ENCODE measurements around the gene MX1.

Gene MX1

DNA sequence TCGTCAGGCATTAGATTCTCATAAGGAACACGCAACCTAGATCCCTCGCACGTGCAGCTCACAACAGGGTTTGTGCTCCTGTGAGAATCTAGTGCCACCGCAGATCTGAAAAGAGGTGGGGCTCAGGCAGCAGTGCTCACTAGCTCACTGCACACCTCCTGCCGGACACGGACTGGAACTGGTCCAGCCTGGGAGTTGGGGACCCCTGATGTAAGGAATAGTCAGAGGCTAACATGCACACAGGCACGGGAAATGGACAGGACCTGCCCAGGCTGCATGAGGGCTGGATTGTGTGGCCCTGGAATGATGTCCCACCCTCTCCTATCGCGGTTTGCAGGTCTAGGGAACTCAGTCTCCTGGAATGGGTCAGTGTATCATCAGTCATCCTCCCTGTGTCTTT lies 23.2 kb upstream of the MX1 start:
- Histone ChIP-seq H3K36me3 (peaks cover 12 to 71% (median 26%) of the 10 kb centered on the region in 11 experiments; a peak in 16 of 22 replicates), H3K27me3 (no peaks in the 10 kb centered on the region), H3K4me3 (no peak overlapping the region), H3K27ac (no peak overlapping the region), H3K9me3 (replicated peaks in 1 of 11) (no peaks in the 10 kb centered on the region), H3K9ac (no peak overlapping the region), H3K4me2 (no peak overlapping the region), H3K4me1 (peaks cover 0 to 17% (median 5%) of the 10 kb centered on the region in 10 experiments; a peak in 15 of 20 replicates), H4K20me1 (no peaks in the 10 kb centered on the region)
- no peak for TF ChIP-seq Cebpa-rat (IDR thresholded peaks at IDR 0.05)

GRCh38 chr21:41403331-41403730 lies 22.7 kb upstream of the MX1 start:
- no peaks in the 10 kb centered on the region for H3K27me3 ChIP-seq
- H3K9ac ChIP-seq, result no peak overlapping the region
- peaks cover 0 to 12% (median 2%) of the 10 kb centered on the region in 10 experiments; a peak in 8 of 20 replicates for H3K4me1 ChIP-seq
- H3K27ac ChIP-seq, result no peak overlapping the region
- peaks cover 12 to 76% (median 31%) of the 10 kb centered on the region in 11 experiments; a peak in 16 of 22 replicates for H3K36me3 ChIP-seq
- no peak for TF ChIP-seq Cebpa-rat (IDR thresholded peaks at IDR 0.05)
- no peaks in the 10 kb centered on the region for H4K20me1 ChIP-seq
- H3K9me3 ChIP-seq (replicated peaks in 1 of 11), result no peaks in the 10 kb centered on the region
- no peak overlapping the region for H3K4me3 ChIP-seq
- no peak overlapping the region for H3K4me2 ChIP-seq

- Histone ChIP-seq H3K4me3 (no peak overlapping the region), H3K27me3 (no peaks in the 10 kb centered on the region), H3K27ac (no peak overlapping the region), H3K4me2 (no peak overlapping the region), H3K9me3 (replicated peaks in 1 of 11) (no peaks in the 10 kb centered on the region), H4K20me1 (no peaks in the 10 kb centered on the region), H3K9ac (no peak overlapping the region), H3K36me3 (peaks cover 6 to 76% (median 27%) of the 10 kb centered on the region in 11 experiments; a peak in 16 of 22 replicates), H3K4me1 (peaks cover 0 to 9% (median 2%) of the 10 kb centered on the region in 10 experiments; a peak in 7 of 20 replicates)
- no peak for TF ChIP-seq Cebpa-rat (IDR thresholded peaks at IDR 0.05)
Observed at GRCh38 chr21:41403966-41404365, 22.1 kb upstream of the MX1 start.

- no peak overlapping the region for H3K9ac ChIP-seq
- peaks cover 0 to 75% (median 23%) of the 10 kb centered on the region in 11 experiments; a peak in 15 of 22 replicates for H3K36me3 ChIP-seq
Observed at GRCh38 chr21:41405321-41405720, 20.7 kb upstream of the MX1 start.

GRCh38 chr21:41406340-41406739 lies 19.7 kb upstream of the MX1 start:
- H3K4me2 ChIP-seq, result peak overlapping the region in 3 of 11 experiments; percentile 31 to 39 (median 33); a peak in 5 of 22 replicates
- H3K36me3 ChIP-seq, result peaks cover 0 to 68% (median 23%) of the 10 kb centered on the region in 11 experiments; a peak in 15 of 22 replicates
- no peak overlapping the region for H3K4me3 ChIP-seq
- TF ChIP-seq Cebpa-rat (IDR thresholded peaks at IDR 0.05), result no peak
- H3K27me3 ChIP-seq, result no peaks in the 10 kb centered on the region
- no peak overlapping the region for H3K27ac ChIP-seq
- peaks cover 0 to 13% (median 6%) of the 10 kb centered on the region in 11 experiments; a peak in 7 of 22 replicates for H3K9me3 ChIP-seq (replicated peaks in 1 of 11)
- H3K9ac ChIP-seq, result no peak overlapping the region
- H4K20me1 ChIP-seq, result no peaks in the 10 kb centered on the region
- H3K4me1 ChIP-seq, result peaks cover 8 to 18% (median 12%) of the 10 kb centered on the region in 10 experiments; a peak in 19 of 20 replicates

More at GRCh38 chr21:41405321-41405720, 20.7 kb upstream of the MX1 start:
- no peak for TF ChIP-seq Cebpa-rat (IDR thresholded peaks at IDR 0.05)
- Histone ChIP-seq H3K27ac (no peak overlapping the region), H3K27me3 (no peaks in the 10 kb centered on the region), H3K4me1 (peaks cover 0 to 9% (median 5%) of the 10 kb centered on the region in 10 experiments; a peak in 12 of 20 replicates), H4K20me1 (no peaks in the 10 kb centered on the region), H3K9me3 (replicated peaks in 1 of 11) (peaks cover 0 to 2% (median 0%) of the 10 kb centered on the region in 11 experiments; a peak in 2 of 22 replicates), H3K4me2 (no peak overlapping the region), H3K4me3 (no peak overlapping the region)

DNA sequence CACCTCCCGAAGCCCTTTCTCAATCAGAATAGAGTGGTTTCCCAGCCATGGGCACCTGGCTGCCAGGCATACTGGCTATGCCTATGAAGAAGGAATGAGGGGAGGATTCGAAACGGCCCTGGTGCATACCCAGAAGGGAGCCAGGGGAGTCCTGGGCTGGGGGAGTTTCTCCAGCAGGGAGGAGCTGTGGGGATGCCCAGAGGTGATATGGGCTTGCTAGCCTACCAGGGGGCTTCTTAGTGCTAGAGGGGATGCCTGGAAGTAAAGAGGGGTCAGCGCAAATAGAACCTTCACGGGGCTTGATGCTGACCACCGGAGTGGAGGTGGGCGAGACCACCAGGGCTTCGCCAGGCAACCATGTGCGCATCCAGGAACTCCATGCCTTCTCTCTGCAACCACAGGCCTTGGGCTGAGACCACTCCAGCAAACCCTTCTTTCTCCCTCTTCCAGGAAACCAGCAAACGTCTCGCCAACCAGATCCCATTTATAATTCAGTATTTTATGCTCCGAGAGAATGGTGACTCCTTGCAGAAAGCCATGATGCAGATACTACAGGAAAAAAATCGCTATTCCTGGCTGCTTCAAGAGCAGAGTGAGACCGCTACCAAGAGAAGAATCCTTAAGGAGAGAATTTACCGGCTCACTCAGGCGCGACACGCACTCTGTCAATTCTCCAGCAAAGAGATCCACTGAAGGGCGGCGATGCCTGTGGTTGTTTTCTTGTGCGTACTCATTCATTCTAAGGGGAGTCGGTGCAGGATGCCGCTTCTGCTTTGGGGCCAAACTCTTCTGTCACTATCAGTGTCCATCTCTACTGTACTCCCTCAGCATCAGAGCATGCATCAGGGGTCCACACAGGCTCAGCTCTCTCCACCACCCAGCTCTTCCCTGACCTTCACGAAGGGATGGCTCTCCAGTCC lies 18.2 kb upstream of the MX1 start:
- Histone ChIP-seq H3K4me3 (no peak overlapping the region), H3K27ac (no peak overlapping the region), H3K4me1 (peaks cover 8 to 24% (median 18%) of the 10 kb centered on the region in 10 experiments; a peak in 19 of 20 replicates), H3K9me3 (replicated peaks in 1 of 11) (peaks cover 0 to 19% (median 7%) of the 10 kb centered on the region in 11 experiments; a peak in 10 of 22 replicates), H3K9ac (no peak overlapping the region), H4K20me1 (no peaks in the 10 kb centered on the region), H3K36me3 (peaks cover 0 to 54% (median 23%) of the 10 kb centered on the region in 11 experiments; a peak in 13 of 22 replicates), H3K27me3 (no peaks in the 10 kb centered on the region), H3K4me2 (no peak overlapping the region)
- TF ChIP-seq Cebpa-rat (IDR thresholded peaks at IDR 0.05), result no peak

DNA sequence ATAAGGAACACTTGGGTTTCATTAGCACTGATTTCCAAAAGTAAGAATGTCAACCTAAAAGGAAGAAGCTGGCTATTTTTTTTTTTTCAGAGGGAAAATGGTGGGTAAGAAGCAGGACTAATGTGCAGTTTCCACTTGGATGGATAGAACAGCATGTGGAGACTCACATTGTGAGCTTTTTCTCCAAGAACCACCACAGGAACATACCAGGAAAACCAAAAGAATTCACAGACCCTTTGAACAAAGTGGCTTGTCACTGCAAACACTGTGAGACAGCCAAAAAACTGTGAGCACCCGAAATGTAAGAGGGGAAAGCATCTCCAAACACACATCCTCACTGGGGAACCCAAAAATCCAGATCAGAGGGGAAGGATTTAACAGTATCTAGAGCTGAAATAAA lies 15.7 kb upstream of the MX1 start:
- H4K20me1 ChIP-seq, result no peaks in the 10 kb centered on the region
- TF ChIP-seq Cebpa-rat (IDR thresholded peaks at IDR 0.05), result no peak
- H3K4me2 ChIP-seq, result peak overlapping the region in 8 of 11 experiments; percentile 41 to 69 (median 56); a peak in 15 of 22 replicates
- H3K27ac ChIP-seq, result no peak overlapping the region
- H3K9ac ChIP-seq, result no peak overlapping the region
- H3K27me3 ChIP-seq, result no peaks in the 10 kb centered on the region
- H3K9me3 ChIP-seq (replicated peaks in 1 of 11), result peaks cover 0 to 23% (median 9%) of the 10 kb centered on the region in 11 experiments; a peak in 10 of 22 replicates
- peaks cover 8 to 24% (median 18%) of the 10 kb centered on the region in 10 experiments; a peak in 19 of 20 replicates for H3K4me1 ChIP-seq
- H3K4me3 ChIP-seq, result no peak overlapping the region
- H3K36me3 ChIP-seq, result peaks cover 0 to 37% (median 15%) of the 10 kb centered on the region in 11 experiments; a peak in 13 of 22 replicates

DNA sequence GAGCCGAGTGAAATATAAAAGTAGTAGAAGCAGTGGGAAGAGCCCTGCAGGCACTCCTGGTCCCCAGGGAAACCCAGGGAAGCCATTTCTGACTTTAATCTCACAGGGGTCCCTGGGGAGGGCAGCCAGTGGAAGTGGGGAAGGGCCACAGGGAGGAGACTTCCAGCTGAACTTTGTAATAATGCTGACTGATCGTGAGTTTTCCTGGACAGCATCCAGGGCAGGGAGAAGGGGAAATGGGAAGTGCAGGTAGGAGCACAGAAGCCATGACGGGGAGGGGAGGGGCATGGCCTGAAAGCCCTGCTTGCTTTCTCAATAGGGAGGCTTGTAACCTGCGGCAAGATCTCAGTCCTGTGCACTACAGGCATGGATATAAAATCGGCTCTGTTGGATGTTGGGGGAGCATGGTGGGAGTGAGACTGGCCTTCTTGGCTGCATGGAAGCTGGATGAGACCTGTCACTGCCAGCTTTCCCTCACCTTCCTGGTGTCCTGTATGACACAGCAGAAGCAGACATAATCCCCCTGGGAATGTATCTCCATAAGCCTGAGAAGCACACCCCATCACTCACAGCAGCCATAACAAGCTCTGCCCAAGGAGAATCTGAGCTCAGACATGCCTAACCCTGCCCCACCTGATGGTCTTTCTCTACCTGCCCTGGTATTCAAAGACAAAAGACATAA lies 15.1 kb upstream of the MX1 start:
- Histone ChIP-seq H3K9ac (no peak overlapping the region), H3K4me3 (no peak overlapping the region), H4K20me1 (no peaks in the 10 kb centered on the region), H3K36me3 (peaks cover 0 to 37% (median 15%) of the 10 kb centered on the region in 11 experiments; a peak in 13 of 22 replicates), H3K4me2 (peak overlapping the region in 10 of 11 experiments; percentile 15 to 69 (median 52); a peak in 17 of 22 replicates), H3K27me3 (no peaks in the 10 kb centered on the region), H3K27ac (peak overlapping the region in 1 of 11 experiments; percentile 11; a peak in 1 of 22 replicates), H3K4me1 (peaks cover 6 to 24% (median 18%) of the 10 kb centered on the region in 10 experiments; a peak in 19 of 20 replicates), H3K9me3 (replicated peaks in 1 of 11) (peaks cover 0 to 23% (median 9%) of the 10 kb centered on the region in 11 experiments; a peak in 10 of 22 replicates)
- TF ChIP-seq Cebpa-rat (IDR thresholded peaks at IDR 0.05), result no peak

Measured in BLaER1 treated with 17β-estradiol and CSF1 and Interleukin-3, amounts not matched to agents 10 nM and 100 nM (cell line).